ENCODE measurements around the gene TTR.
A peak's percentile ranks its signal among the peaks of the same experiment; 100 is the strongest.

The TTR gene

GRCh38 chr18:31618801-31619200 is 27.1 kb downstream of the TTR start:
- no peak for DNase-seq

GRCh38 chr18:31619291-31619690 is 27.6 kb downstream of the TTR start:
- no peak for DNase-seq

- DNase-seq, result no peak
Measured at GRCh38 chr18:31624892-31625640, 33.4 kb downstream of the TTR start.

DNA sequence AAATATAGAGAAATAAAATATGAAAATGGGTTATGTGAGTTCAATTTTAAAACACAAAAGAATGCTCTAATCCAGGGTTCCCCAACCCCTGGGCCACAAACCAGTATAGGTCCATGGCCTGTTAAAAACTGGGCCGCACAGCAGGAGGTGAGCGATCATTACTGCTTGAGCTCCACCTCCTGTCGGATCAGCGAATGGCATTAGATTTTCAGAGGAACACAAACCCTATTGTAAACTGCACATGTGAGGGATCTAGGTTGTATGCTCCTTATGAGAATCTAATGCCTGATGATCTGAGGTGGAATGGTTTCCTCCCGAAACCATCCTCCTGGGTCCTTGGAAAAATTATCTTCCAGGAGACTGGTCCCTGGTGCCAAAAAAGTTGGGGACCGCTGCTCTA is 34.7 kb downstream of the TTR start:
- no peak for DNase-seq

- DNase-seq, result no peak
Measured at GRCh38 chr18:31630549-31630948, 38.9 kb downstream of the TTR start.

GRCh38 chr18:31631526-31631925 is 39.8 kb downstream of the TTR start:
- DNase-seq, result no peak

GRCh38 chr18:31632356-31632755 is 40.7 kb downstream of the TTR start:
- no peak for DNase-seq

DNA sequence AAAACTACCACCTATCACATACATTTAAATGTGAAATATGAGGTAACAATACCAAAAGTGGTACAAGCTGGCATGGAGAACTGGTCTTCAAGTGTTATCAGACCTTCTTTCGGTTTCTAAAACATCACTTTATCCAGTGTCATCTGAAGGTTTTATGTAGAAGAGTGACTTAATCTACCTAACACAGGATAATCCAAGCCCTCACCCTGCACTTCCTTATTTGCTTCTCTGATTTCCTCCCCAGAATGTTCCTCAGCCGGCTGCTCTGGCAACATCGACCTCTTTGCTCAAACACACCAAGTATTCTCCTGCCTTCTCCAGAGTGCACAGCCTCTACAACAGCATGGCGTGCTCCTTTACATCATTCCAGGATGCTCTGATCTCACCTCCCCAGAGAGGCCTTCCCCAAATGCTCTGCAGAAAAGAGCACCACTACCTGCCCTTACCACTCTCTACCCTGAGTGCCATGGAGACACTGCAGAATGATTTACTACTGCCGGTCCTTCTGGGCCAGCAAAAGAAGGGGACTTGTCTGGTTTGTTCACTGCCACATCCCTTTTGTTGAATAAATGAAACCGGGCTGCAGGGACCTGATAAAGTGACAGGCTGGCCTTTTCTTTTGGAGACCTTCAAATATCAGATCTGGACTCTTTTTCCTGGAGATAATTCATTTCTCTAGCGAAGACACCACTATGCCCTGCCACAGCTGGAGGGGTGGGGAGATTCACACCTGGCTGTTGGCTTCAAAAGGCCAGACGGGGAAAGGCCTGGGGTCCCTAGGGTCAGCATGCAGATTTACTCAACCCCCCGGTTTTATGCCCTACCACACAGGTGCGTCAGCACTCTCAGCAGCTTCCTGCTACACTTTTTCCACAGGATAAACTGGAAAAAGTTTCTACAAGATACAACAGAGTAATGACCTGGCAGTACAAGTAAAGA is 42.0 kb downstream of the TTR start:
- DNase-seq, result no peak

DNA sequence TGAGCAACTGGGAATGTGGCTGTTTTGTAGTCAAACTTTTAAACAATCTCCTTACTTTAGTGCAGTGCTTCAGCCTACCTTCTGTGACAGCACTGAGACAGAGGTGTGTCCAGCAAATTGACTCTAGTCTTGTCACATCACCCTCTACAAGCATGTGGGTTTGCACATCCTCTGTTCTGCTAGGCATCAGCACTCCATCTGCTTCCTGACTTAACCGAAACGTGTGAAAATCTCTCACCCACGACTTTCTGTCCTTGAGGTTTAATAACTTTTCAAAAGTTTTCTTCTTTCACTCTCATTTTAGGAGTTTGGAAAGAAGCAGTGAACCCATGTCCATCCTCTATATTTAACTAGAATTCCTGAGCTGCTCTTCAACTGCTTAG is 42.6 kb downstream of the TTR start:
- DNase-seq, result no peak

DNA sequence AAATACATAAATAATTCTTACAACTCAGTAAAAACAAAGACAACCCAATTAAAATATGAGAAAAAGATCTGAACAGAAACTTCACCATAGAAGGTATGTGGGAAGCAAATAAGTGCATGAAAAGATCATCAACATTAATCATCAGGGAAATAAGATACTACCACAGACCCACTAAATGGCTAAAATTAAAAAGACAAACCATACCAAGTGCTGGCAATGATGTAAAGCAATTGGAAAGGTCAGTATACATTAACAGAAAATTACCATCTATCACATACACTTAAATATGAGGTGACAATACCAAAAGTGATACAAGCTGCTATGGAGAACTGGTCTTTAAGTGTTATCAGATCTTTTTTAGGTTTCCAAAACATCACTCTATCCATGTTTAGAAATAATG is 44.7 kb downstream of the TTR start:
- DNase-seq, result no peak

DNA sequence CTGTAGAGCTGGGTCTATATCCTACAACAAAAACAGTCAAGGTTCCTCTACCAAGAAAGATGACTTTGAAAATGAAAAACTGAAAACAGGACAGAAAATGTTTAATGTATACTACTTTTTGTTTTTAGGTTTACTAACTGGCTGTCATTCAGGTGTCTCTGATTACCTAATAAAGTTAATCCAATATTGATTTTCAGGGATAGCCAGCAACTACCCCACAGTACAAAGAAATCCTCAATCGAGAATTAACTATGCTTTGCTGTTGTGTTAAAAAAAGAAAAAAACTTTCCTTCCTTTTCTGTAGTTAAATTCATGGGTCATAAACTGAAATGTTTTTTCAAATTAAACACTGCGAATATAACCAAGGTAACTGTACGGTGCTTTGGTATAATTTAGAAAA is 45.8 kb downstream of the TTR start:
- DNase-seq, result no peak

GRCh38 chr18:31643003-31643402 is 51.3 kb downstream of the TTR start:
- peak; percentile 10 for DNase-seq

DNA sequence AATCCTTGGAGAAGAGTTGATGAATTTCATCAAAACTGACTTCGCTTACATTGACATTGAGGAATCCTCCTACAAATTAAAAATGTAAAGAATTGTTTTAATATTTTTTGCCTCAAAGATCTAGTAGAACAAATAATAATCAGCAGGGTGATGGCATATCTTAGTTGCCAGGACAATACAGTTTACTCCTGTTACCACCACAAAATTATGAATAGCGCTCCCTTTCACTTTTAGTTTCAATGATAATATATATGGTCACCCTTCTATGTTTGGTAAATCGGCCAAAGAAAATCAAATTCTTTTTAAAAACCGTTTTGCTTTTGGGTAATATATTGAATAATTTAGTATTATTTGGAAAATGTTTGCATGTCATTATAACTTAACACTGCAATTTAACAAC is 53.7 kb downstream of the TTR start:
- DNase-seq, result no peak

- no peak for DNase-seq
Measured at GRCh38 chr18:31646332-31647126, 54.9 kb downstream of the TTR start.

DNA sequence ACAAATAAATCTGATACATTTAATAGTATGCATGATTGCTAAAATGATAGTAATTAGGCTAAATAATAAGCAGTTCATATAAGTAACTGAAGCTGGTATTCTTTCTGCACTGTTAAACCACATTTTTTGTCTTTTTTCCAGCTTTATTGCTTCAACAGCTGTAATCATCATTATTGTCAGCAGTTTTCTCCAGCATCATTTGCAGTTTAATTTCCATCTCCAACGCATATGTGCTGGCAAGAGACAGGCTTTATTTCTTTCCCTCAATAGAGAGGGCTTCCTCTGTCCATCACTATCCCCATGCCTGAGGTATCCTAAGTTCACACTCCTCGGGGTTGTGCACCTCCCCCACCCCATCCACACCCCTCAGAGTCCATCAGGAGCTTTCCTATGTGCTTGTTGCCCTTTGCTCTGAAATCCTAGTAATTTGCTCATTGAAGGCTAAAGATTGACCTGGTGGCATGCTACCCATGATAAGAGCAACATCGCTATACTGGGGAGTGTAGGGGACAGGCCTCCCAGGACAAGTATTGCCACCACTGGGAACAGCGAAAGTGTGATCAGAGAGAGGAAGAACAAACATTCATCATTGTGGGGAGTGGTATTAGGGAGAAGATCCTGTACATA is 55.6 kb downstream of the TTR start:
- DNase-seq, result no peak

All from fibroblast of skin of right quadriceps (primary cell).